H1 (cell line): ENCODE measurements around the gene P4HA1. TPM values are rescaled to one million over a fixed set of nuclear protein-coding genes. Genes with fewer than 3 reads are reported as not detected.

ENCODE experiments used
- CTCF ChIA-PET: fragments of 300-600 bp; sonication (Branson Sonifier 250); formaldehyde crosslinking; loops from one replicate; lab custom pipeline; 2021; ENCODE audit not compliant: partially characterized antibody; lab: Charles Lee
- POLR2A ChIA-PET: fragments of 300-600 bp; sonication (Branson Sonifier 250); formaldehyde crosslinking; loops from one replicate; lab custom pipeline; 2021; ENCODE audit warnings: inconsistent platforms; ENCODE audit not compliant: partially characterized antibody; lab: Charles Lee
- DNase-seq, 2 experiments: peaks; one replicate each; pipeline versions ENCODE4 v3.0.0 to v3.0.0-alpha.2; 2010 to 2022; ENCODE audit warnings: low spot score in 2 of 2, low read depth in 1 of 2, mixed read lengths in 1 of 2
- FAIRE-seq: peaks from 2 replicates; lab custom pipeline; 2011; peaks lifted over from hg19 to GRCh38; lab: Jason Lieb, UNC
- H2AFZ ChIP-seq: 2 replicates; pipeline ENCODE4 v1.8.1; 2012; ENCODE audit warnings: low read length, inconsistent platforms
- H2AK5ac ChIP-seq: 2 replicates; pipeline ENCODE4 v1.6.1; 2013; ENCODE audit warnings: low read depth, low read length
- H2BK120ac ChIP-seq: replicated peaks from 2 replicates; pipeline ENCODE3; 2013; ENCODE audit warnings: low read depth, low read length, inconsistent platforms
- H2BK12ac ChIP-seq: 2 replicates; pipeline ENCODE4 v1.6.1; 2013; ENCODE audit warnings: low read depth, low read length
- H2BK15ac ChIP-seq: 2 replicates; pipeline ENCODE4 v1.6.1; 2013; ENCODE audit warnings: low read length
- H2BK20ac ChIP-seq: 2 replicates; pipeline ENCODE4 v1.6.1; 2013; ENCODE audit warnings: low read length
- H2BK5ac ChIP-seq: 2 replicates; pipeline ENCODE4 v1.6.1; 2013; ENCODE audit warnings: low read depth, low read length
- H3K14ac ChIP-seq: 2 replicates; pipeline ENCODE4 v1.6.1; 2013; ENCODE audit warnings: inconsistent platforms; ENCODE audit not compliant: insufficient read length
- H3K18ac ChIP-seq: 2 replicates; pipeline ENCODE4 v1.6.1; 2013; ENCODE audit warnings: low read length; ENCODE audit errors: extremely low read depth
- H3K23ac ChIP-seq: 2 replicates; pipeline ENCODE4 v1.6.1; 2013; ENCODE audit warnings: inconsistent platforms; ENCODE audit not compliant: insufficient read length
- H3K23me2 ChIP-seq: 2 replicates; pipeline ENCODE4 v1.6.1; 2013; ENCODE audit warnings: low read depth, low read length
- H3K27ac ChIP-seq: 2 replicates; pipeline ENCODE4 v1.6.1; 2011; ENCODE audit warnings: low read depth, low read length, inconsistent platforms
- H3K27me3 ChIP-seq, 4 experiments: replicated peaks in 1 of 4; 1 replicate in 1 of 4; 2 replicates in 3 of 4; pipeline versions ENCODE4 v1.6.1 to v1.8.1; 2011 to 2013; ENCODE audit warnings: low read length in 3 of 4, mild to moderate bottlenecking in 3 of 4, inconsistent platforms in 2 of 4, mixed read lengths in 2 of 4, moderate library complexity in 1 of 4; ENCODE audit not compliant: control insufficient read depth in 3 of 4, insufficient read depth in 3 of 4; ENCODE audit errors: extremely low read depth in 1 of 4
- H3K36me3 ChIP-seq, 4 experiments: 2 replicates each; pipeline versions ENCODE4 v1.6.1 to v1.8.1; 2011 to 2013; ENCODE audit warnings: mild to moderate bottlenecking in 4 of 4, low read length in 3 of 4, moderate library complexity in 2 of 4, control low read depth in 1 of 4, inconsistent platforms in 1 of 4; ENCODE audit not compliant: insufficient read depth in 4 of 4, control insufficient read depth in 2 of 4
- H3K4ac ChIP-seq: replicated peaks from 2 replicates; pipeline ENCODE3; 2013; ENCODE audit warnings: low read length, low read depth, mixed read lengths, inconsistent platforms; ENCODE audit not compliant: insufficient read length
- H3K4me1 ChIP-seq, 4 experiments: replicated peaks in 1 of 4; 1 replicate in 1 of 4; 2 replicates in 3 of 4; pipeline versions ENCODE4 v1.6.1 to v1.8.1; 2011 to 2013; ENCODE audit warnings: low read length in 3 of 4, inconsistent platforms in 2 of 4, mixed read lengths in 1 of 4; ENCODE audit not compliant: insufficient read depth in 4 of 4, control insufficient read depth in 3 of 4
- H3K4me2 ChIP-seq, 2 experiments: 2 replicates each; pipeline versions ENCODE4 v1.6.1 to v1.8.1; 2011 to 2013; ENCODE audit warnings: low read depth in 2 of 2, low read length in 2 of 2, control low read depth in 1 of 2, inconsistent platforms in 1 of 2, mild to moderate bottlenecking in 1 of 2; ENCODE audit not compliant: insufficient read depth in 1 of 2
- H3K4me3 ChIP-seq, 4 experiments: fragments of 200-600, 300-600 bp in 1 of 4; sonication (generic), shearing (Covaris generic), sonication (Bioruptor Twin) in 1 of 4; 2 replicates each; pipeline versions ENCODE4 v1.5.1 to v1.8.1; 2011 to 2016; ENCODE audit warnings: low read length in 4 of 4, low read depth in 3 of 4, control low read depth in 2 of 4, inconsistent platforms in 2 of 4, mild to moderate bottlenecking in 2 of 4, mixed read lengths in 1 of 4, moderate library complexity in 1 of 4; ENCODE audit not compliant: insufficient read depth in 2 of 4; ENCODE audit errors: extremely low read depth in 1 of 4
- H3K56ac ChIP-seq: replicated peaks from 2 replicates; pipeline ENCODE3; 2013; ENCODE audit warnings: low read depth, mild to moderate bottlenecking, mixed read lengths, low read length, inconsistent platforms; ENCODE audit not compliant: insufficient read length
- H3K79me1 ChIP-seq: 2 replicates; pipeline ENCODE4 v1.6.1; 2013; ENCODE audit warnings: low read depth, low read length, control low read depth
- H3K79me2 ChIP-seq, 2 experiments: 2 replicates each; pipeline versions ENCODE4 v1.6.1 to v1.8.1; 2012 to 2013; ENCODE audit warnings: low read length in 2 of 2, mild to moderate bottlenecking in 2 of 2, inconsistent platforms in 1 of 2; ENCODE audit not compliant: insufficient read depth in 2 of 2, control insufficient read depth in 1 of 2
- H3K9ac ChIP-seq, 4 experiments: replicated peaks in 1 of 4; 1 replicate in 1 of 4; 2 replicates in 3 of 4; pipeline versions ENCODE4 v1.6.1 to v1.8.1; 2011 to 2013; ENCODE audit warnings: low read depth in 3 of 4, low read length in 3 of 4, control low read depth in 2 of 4, mild to moderate bottlenecking in 2 of 4, moderate library complexity in 2 of 4, inconsistent platforms in 1 of 4; ENCODE audit errors: extremely low read depth in 1 of 4
- H3K9me3 ChIP-seq, 2 experiments: 2 replicates each; pipeline versions ENCODE4 v1.6.1 to v1.8.1; 2012 to 2013; ENCODE audit warnings: mild to moderate bottlenecking in 2 of 2, moderate library complexity in 2 of 2, control low read depth in 1 of 2, inconsistent platforms in 1 of 2, low read depth in 1 of 2, low read length in 1 of 2, mixed read lengths in 1 of 2; ENCODE audit not compliant: insufficient read depth in 2 of 2
- H4K20me1 ChIP-seq, 2 experiments: replicated peaks in 1 of 2; 2 replicates each; pipeline versions ENCODE3 to v1.8.1; 2011 to 2013; ENCODE audit warnings: inconsistent platforms in 2 of 2, low read length in 2 of 2, mild to moderate bottlenecking in 1 of 2; ENCODE audit not compliant: insufficient read depth in 2 of 2, control insufficient read depth in 1 of 2
- H4K5ac ChIP-seq: 2 replicates; pipeline ENCODE4 v1.6.1; 2013; ENCODE audit warnings: low read length, low read depth, mixed read lengths, inconsistent platforms; ENCODE audit not compliant: insufficient read length
- H4K8ac ChIP-seq: 2 replicates; pipeline ENCODE4 v1.8.0; 2013; ENCODE audit warnings: mild to moderate bottlenecking, moderate library complexity, low read length, inconsistent platforms; ENCODE audit not compliant: insufficient read depth; ENCODE audit errors: extremely low read depth
- H4K91ac ChIP-seq: replicated peaks from 2 replicates; pipeline ENCODE3; 2013; ENCODE audit warnings: low read length, mixed read lengths, inconsistent platforms; ENCODE audit not compliant: insufficient read length
- ASH2L ChIP-seq: fragments of 200-600, 300-600 bp; sonication (generic); IDR thresholded peaks from one replicate; pipeline ENCODE4 v1.7.1; 2017; ENCODE audit warnings: low read length
- BACH1 ChIP-seq: IDR thresholded peaks from 2 replicates; pipeline ENCODE4 v1.6.1; 2012; ENCODE audit warnings: low read length, improper control_type of control experiment
- CTBP2 ChIP-seq: IDR thresholded peaks from 2 replicates; pipeline ENCODE4 v1.7.0; 2011; ENCODE audit warnings: borderline replicate concordance, mild to moderate bottlenecking, moderate library complexity, mixed read lengths, low read length; ENCODE audit not compliant: insufficient read depth, insufficient read length
- EGR1 ChIP-seq: IDR thresholded peaks from 2 replicates; pipeline ENCODE4 v1.6.1; 2011; ENCODE audit warnings: low read depth, low read length, borderline replicate concordance
- EP300 ChIP-seq, 2 experiments: IDR thresholded peaks; 1 replicate in 1 of 2; 2 replicates in 1 of 2; pipeline ENCODE4 v1.6.1; 2011 to 2012; ENCODE audit warnings: low read depth in 2 of 2, low read length in 2 of 2, mild to moderate bottlenecking in 2 of 2, borderline replicate concordance in 1 of 2, inconsistent platforms in 1 of 2, moderate library complexity in 1 of 2
- EZH2 ChIP-seq: fragments of 200-600 bp; sonication (generic); IDR thresholded peaks from 2 replicates; pipeline ENCODE4 v1.7.1; 2012; ENCODE audit warnings: low read depth, mild to moderate bottlenecking, moderate library complexity, low read length, inconsistent platforms; ENCODE audit not compliant: severe bottlenecking
- RBBP5 ChIP-seq: IDR thresholded peaks from 2 replicates; pipeline ENCODE4 v1.7.1; 2012; ENCODE audit warnings: low read depth, mild to moderate bottlenecking, inconsistent platforms, low read length, moderate library complexity, borderline replicate concordance
- SP1 ChIP-seq: IDR thresholded peaks from 2 replicates; pipeline ENCODE4 v1.6.1; 2011; ENCODE audit warnings: low read depth, low read length
- SUZ12 ChIP-seq: fragments of 200-600 bp; sonication (generic); IDR thresholded peaks from 2 replicates; pipeline ENCODE4 v1.6.1; 2012; ENCODE audit warnings: mild to moderate bottlenecking, inconsistent platforms, low read length, moderate library complexity, mixed read lengths
- TAF1 ChIP-seq: IDR thresholded peaks from 2 replicates; pipeline ENCODE4 v1.6.1; 2011; ENCODE audit warnings: mild to moderate bottlenecking, low read depth, low read length
- TEAD4 ChIP-seq: IDR thresholded peaks from 2 replicates; pipeline ENCODE4 v1.6.1; 2012; ENCODE audit warnings: low read depth, low read length, inconsistent platforms, mixed read lengths
- WGBS, 2 experiments: shearing (Covaris generic) in 1 of 2; methylation state at CpG; one replicate each; pipeline versions ENCODE4 v1.1.6 to v1.1.7; 2013 to 2015; ENCODE audit warnings: low lambda C conversion rate in 2 of 2, mixed read lengths in 2 of 2, inconsistent platforms in 1 of 2, low coverage in 1 of 2, missing lambda C conversion rate in 1 of 2; ENCODE audit not compliant: insufficient replicate concordance in 2 of 2, insufficient coverage in 1 of 2, insufficient read length in 1 of 2; ENCODE audit errors: extremely low coverage in 1 of 2, missing lambda C conversion rate in 1 of 2; 5-methylcytosine and 5-hydroxymethylcytosine counted together
- polyA plus RNA-seq, 7 experiments: library from polyadenylated mRNA; depleted of rRNA in 3 of 7; stranded (reverse) in 5 of 7; unstranded in 2 of 7; fragments of >200 nt in 5 of 7; fragments of 200-250 nt in 2 of 7; gene quantifications; 1 replicate in 5 of 7; 2 replicates in 1 of 7; 4 replicates in 1 of 7; pipeline versions ENCODE4 v1.2.1 to v1.2.3, GENCODE V29; 2011 to 2013; ENCODE audit warnings: missing spikeins in 2 of 7, mixed read lengths in 2 of 7
- total RNA-seq: library from RNA; stranded (reverse); fragmentation: NEBNext Ultra II Directional; extraction: Animal tissue kit (Norgen Biotek cat#: 25700); gene quantifications from 2 replicates; pipeline ENCODE4 v1.2.1, GENCODE V29; 2021

The P4HA1 gene
- total and polyA plus RNA-seq, 2 of the 8 experiments (the other 6 are each of a cell fraction or from before 2014, with no cell fraction given) = 12.0 to 25.7 TPM

DNA sequence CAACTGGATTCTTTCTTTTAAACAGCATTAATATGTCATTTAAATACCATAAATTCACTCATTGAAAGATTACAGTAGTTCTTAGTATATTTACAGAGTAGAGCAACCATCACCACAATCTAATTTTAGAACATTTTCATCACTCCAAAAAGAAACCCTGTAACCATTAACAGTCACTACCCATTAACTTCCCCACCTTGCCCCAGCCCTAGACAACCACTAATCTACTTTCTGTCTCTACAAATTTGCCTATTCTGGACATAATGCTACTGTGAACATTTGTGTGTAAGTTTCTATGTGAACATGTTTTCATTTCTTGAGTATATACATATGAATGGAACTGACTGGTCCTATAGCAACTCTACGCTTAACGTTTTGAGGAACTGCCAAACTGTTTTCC is 42.4 kb downstream of the P4HA1 start:
- Histone ChIP-seq H3K27ac (no peak overlapping the region), H2BK5ac (no peak overlapping the region), H3K4me2 (no peak overlapping the region), H3K27me3 (no peaks in the 10 kb centered on the region), H2BK20ac (no peak overlapping the region), H3K4me1 (no peaks in the 10 kb centered on the region), H4K91ac (no peak overlapping the region), H2AFZ (no peak overlapping the region), H2BK120ac (no peak overlapping the region), H3K36me3 (peaks cover 0 to 9% (median 2%) of the 10 kb centered on the region in 4 experiments; a peak in 3 of 8 replicates), H2AK5ac (no peak overlapping the region), H2BK15ac (no peak overlapping the region), H3K9me3 (no peaks in the 10 kb centered on the region), H3K23ac (no peak overlapping the region), H3K9ac (no peak overlapping the region), H3K23me2 (no peaks in the 10 kb centered on the region), H2BK12ac (no peak overlapping the region), H4K5ac (no peak overlapping the region), H3K4me3 (no peak overlapping the region), H3K4ac (no peak overlapping the region), H4K8ac (no peak overlapping the region), H3K79me2 (no peaks in the 10 kb centered on the region), H3K14ac (no peak overlapping the region), H3K56ac (no peak overlapping the region), H3K79me1 (no peaks in the 10 kb centered on the region), H4K20me1 (no peaks in the 10 kb centered on the region), H3K18ac (no peak overlapping the region)
- WGBS, 2 experiments = 88% methylated on average over 2 of the region's 2 CpGs; no CpG with 5 or more reads in 1 of the 2 experiments
- ChIA-PET POLR2A (no interaction called here), CTCF (no interaction called here)
- TF ChIP-seq TAF1 (no peak), EP300 (IDR thresholded peaks at IDR 0.05; ENCODE audit: borderline replicate concordance in 1 of 2, low read depth in 2 of 2, low read length in 2 of 2) (no peak), BACH1 (no peak), EGR1 (no peak), RBBP5 (no peak), SUZ12 (no peak), SP1 (no peak), TEAD4 (no peak), ASH2L (no peak), CTBP2 (no peak), EZH2 (no peak)
- DNase-seq = no peak
- FAIRE-seq = no peak
